ENCODE measurements around the gene TESK2. TPM values are rescaled to one million over a fixed set of nuclear protein-coding genes. Genes with fewer than 3 reads are reported as not detected.
A peak's percentile ranks its signal among the peaks of the same experiment; 100 is the strongest.
"Not testable (repeated sequence)": the region's sequence is repeated elsewhere in the genome, so short reads cannot be mapped to it uniquely, and the experiment has no call there.

The TESK2 gene
- total RNA-seq, 2 experiments from 2014 or later, result 4.9 to 6.6 TPM

GRCh38 chr1:45516036-45516435 lies 25.1 kb upstream of the TESK2 start:
- H3K79me2 ChIP-seq (ENCODE audit: insufficient read depth, low read depth, low read length), result peaks cover 66% of the 10 kb centered on the region
- H3K9me3 ChIP-seq (ENCODE audit: low read length), result no peaks in the 10 kb centered on the region
- ChIA-PET POLR2A (interaction anchor here (0.6 to 2.0 kb wide), 6 partner anchors 10 to 287 kb away, joined by 3 to 6 read pairs (median 3); partner anchors contain the start of genes AKR1A1 and MAST2), CTCF (ENCODE audit: unreplicated experiment) (interaction anchor here (1.3 kb wide), 1 partner anchor 54 kb away, joined by 4 read pairs; no protein-coding TSS in a partner anchor)
- peaks cover 34% of the 10 kb centered on the region for H4K20me1 ChIP-seq (ENCODE audit: insufficient read depth, low read length)
- TF ChIP-seq CTCF (conservative IDR thresholded peaks at IDR 0.05; ENCODE audit: low read length), result no peak
- no peak for TF ChIP-seq EZH2phosphoT487 (IDR thresholded peaks at IDR 0.05; ENCODE audit: borderline replicate concordance, low read depth, low read length)
- peaks cover 98% of the 10 kb centered on the region for H3K36me3 ChIP-seq (ENCODE audit: insufficient read depth, low read length)
- H2AFZ ChIP-seq (ENCODE audit: low read length), result no peak overlapping the region
- no peaks in the 10 kb centered on the region for H3K9me2 ChIP-seq (ENCODE audit: insufficient read depth, low read length)
- H3K4me3 ChIP-seq (ENCODE audit: low read depth, low read length, poor library complexity, severe bottlenecking), result no peak overlapping the region
- intact Hi-C loops (cut with micrococcal nuclease; ENCODE audit: unreplicated experiment), result loop anchor here (10.0 kb wide), 1 partner anchor 339 kb away; no protein-coding TSS in a partner anchor
- H3K4me2 ChIP-seq (ENCODE audit: low read length), result no peak overlapping the region
- no peak for DNase-seq (ENCODE audit: low spot score)
- peaks cover 36% of the 10 kb centered on the region for H3K4me1 ChIP-seq (ENCODE audit: insufficient read depth, low read length, poor library complexity, severe bottlenecking)
- no TSS peak for BruUV-seq (replicated peaks)
- peak overlapping the region; percentile 26 for H3K27ac ChIP-seq (ENCODE audit: low read depth, low read length, poor library complexity, severe bottlenecking)

GRCh38 chr1:45513532-45514260 lies 22.7 kb upstream of the TESK2 start:
- intact Hi-C loops (cut with micrococcal nuclease; ENCODE audit: unreplicated experiment), result loop anchor here (10.0 kb wide), 1 partner anchor 341 kb away; no protein-coding TSS in a partner anchor
- not testable (repeated sequence) for BruUV-seq (replicated peaks); H3K27ac ChIP-seq (ENCODE audit: low read depth, low read length, poor library complexity, severe bottlenecking); H3K9me2 ChIP-seq (ENCODE audit: insufficient read depth, low read length); H3K4me3 ChIP-seq (ENCODE audit: low read depth, low read length, poor library complexity, severe bottlenecking); DNase-seq (ENCODE audit: low spot score); H3K9me3 ChIP-seq (ENCODE audit: low read length); H3K4me2 ChIP-seq (ENCODE audit: low read length); H2AFZ ChIP-seq (ENCODE audit: low read length)
- ChIA-PET POLR2A (interaction anchor here (1.1 kb wide), 1 partner anchor 12 kb away, joined by 4 read pairs; no protein-coding TSS in a partner anchor), CTCF (ENCODE audit: unreplicated experiment) (interaction anchor here (1.4 kb wide), 1 partner anchor 56 kb away, joined by 8 read pairs; no protein-coding TSS in a partner anchor)
- Histone ChIP-seq H3K79me2 (ENCODE audit: insufficient read depth, low read depth, low read length) (peaks cover 43% of the 10 kb centered on the region), H3K4me1 (ENCODE audit: insufficient read depth, low read length, poor library complexity, severe bottlenecking) (peaks cover 30% of the 10 kb centered on the region), H3K36me3 (ENCODE audit: insufficient read depth, low read length) (peaks cover 100% of the 10 kb centered on the region), H4K20me1 (ENCODE audit: insufficient read depth, low read length) (peaks cover 26% of the 10 kb centered on the region)

- Histone ChIP-seq H3K79me2 (ENCODE audit: insufficient read depth, low read depth, low read length) (peaks cover 32% of the 10 kb centered on the region), H2AFZ (ENCODE audit: low read length) (no peak overlapping the region), H3K36me3 (ENCODE audit: insufficient read depth, low read length) (peaks cover 100% of the 10 kb centered on the region), H3K27ac (ENCODE audit: low read depth, low read length, poor library complexity, severe bottlenecking) (no peak overlapping the region), H3K9me3 (ENCODE audit: low read length) (no peaks in the 10 kb centered on the region), H3K4me2 (ENCODE audit: low read length) (no peak overlapping the region), H4K20me1 (ENCODE audit: insufficient read depth, low read length) (peaks cover 22% of the 10 kb centered on the region), H3K4me1 (ENCODE audit: insufficient read depth, low read length, poor library complexity, severe bottlenecking) (peaks cover 19% of the 10 kb centered on the region), H3K9me2 (ENCODE audit: insufficient read depth, low read length) (no peaks in the 10 kb centered on the region), H3K4me3 (ENCODE audit: low read depth, low read length, poor library complexity, severe bottlenecking) (no peak overlapping the region)
- CTCF ChIA-PET (ENCODE audit: unreplicated experiment), result interaction anchor here (0.5 to 1.4 kb wide), 2 partner anchors 57 to 119 kb away, joined by 3 to 8 read pairs; no protein-coding TSS in a partner anchor
- TF ChIP-seq EZH2phosphoT487 (IDR thresholded peaks at IDR 0.05; ENCODE audit: borderline replicate concordance, low read depth, low read length) (no peak), CTCF (conservative IDR thresholded peaks at IDR 0.05; ENCODE audit: low read length) (peak; percentile 88)
- POLR2A ChIA-PET, result interaction anchor here (0.8 to 1.5 kb wide), 3 partner anchors 9 to 45 kb away, joined by 3 to 4 read pairs (median 3); partner anchors contain the start of gene PRDX1
- peak; percentile 74 for DNase-seq (ENCODE audit: low spot score)
- BruUV-seq (replicated peaks), result no TSS peak
- intact Hi-C loops (cut with micrococcal nuclease; ENCODE audit: unreplicated experiment), result loop anchor here (1.0 to 10.0 kb wide), 2 partner anchors 58 to 342 kb away; no protein-coding TSS in a partner anchor
These were observed 21.7 kb upstream of the TESK2 start for GRCh38 chr1:45512641-45513054.

All from OCI-LY7 (cell line).